HEK293T (cell line): ENCODE measurements around the gene GET3.

Source experiments
- ARNT ChIP-seq: fragments of 450-650 bp; IDR thresholded peaks from 2 replicates; pipeline ENCODE4 v1.6.1; 2017; ENCODE audit warnings: mild to moderate bottlenecking
- BHLHE40 ChIP-seq: fragments of 450-650 bp; IDR thresholded peaks from 2 replicates; pipeline ENCODE4 v1.6.1; 2016; ENCODE audit warnings: mild to moderate bottlenecking, moderate library complexity, borderline replicate concordance
- FOXM1 ChIP-seq: fragments of 450-650 bp; IDR thresholded peaks from 2 replicates; pipeline ENCODE4 v1.6.1; 2017; ENCODE audit warnings: mild to moderate bottlenecking, borderline replicate concordance
- PKNOX1 ChIP-seq: fragments of 450-650 bp; IDR thresholded peaks from 2 replicates; pipeline ENCODE4 v1.6.1; 2016
- SP1 ChIP-seq: fragments of 450-650 bp; IDR thresholded peaks from 2 replicates; pipeline ENCODE4 v1.6.1; 2017
- SUZ12 ChIP-seq: fragments of 450-650 bp; IDR thresholded peaks from 2 replicates; pipeline ENCODE4 v1.6.1; 2016; ENCODE audit warnings: mild to moderate bottlenecking
- TARDBP ChIP-seq: fragments of 450-650 bp; IDR thresholded peaks from 2 replicates; pipeline ENCODE4 v1.6.1; 2016

DNA sequence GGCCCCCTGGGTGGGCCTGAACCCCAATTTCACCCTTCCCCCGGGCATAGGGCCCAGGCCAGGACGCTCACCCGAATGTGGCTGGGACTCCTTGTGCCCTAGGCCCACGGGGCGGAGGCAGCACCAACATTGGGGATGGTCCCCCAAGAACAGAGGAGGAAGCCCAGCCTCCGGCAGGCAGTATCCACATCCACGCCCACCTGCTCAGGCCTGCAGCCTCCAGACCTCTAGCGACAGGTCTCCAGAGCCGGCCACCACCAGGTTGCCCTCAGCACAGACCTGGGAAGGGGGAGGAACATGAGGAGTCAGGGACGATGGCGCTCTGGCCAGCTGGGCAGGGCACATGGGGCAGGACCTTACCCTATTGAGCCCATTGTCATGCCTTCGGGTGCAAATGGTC, 48.3 kb upstream of the GET3 start:
- no peak for TF ChIP-seq FOXM1
- TF ChIP-seq PKNOX1 = no peak
- TF ChIP-seq TARDBP = no peak
- no peak for TF ChIP-seq SP1
- no peak for TF ChIP-seq BHLHE40
- no peak for TF ChIP-seq ARNT
- TF ChIP-seq SUZ12 = no peak
